HepG2 (cell line): ENCODE measurements around the gene ADAMTS13. TPM values are rescaled to one million over a fixed set of nuclear protein-coding genes. Genes with fewer than 3 reads are reported as not detected.

ENCODE experiments used
- ESRRA ChIP-seq: sonication (generic); formaldehyde crosslinking; IDR thresholded peaks from 2 replicates; pipeline ENCODE4 v1.5.1; 2020; ENCODE audit warnings: mild to moderate bottlenecking, low read depth, missing genetic modification reagents
- MEIS2 ChIP-seq: sonication (generic); formaldehyde crosslinking; IDR thresholded peaks from 2 replicates; pipeline ENCODE4 v1.9.0; 2021; ENCODE audit warnings: mild to moderate bottlenecking, missing genetic modification reagents
- MYC ChIP-seq: sonication (generic); formaldehyde crosslinking; IDR thresholded peaks from 2 replicates; pipeline ENCODE4 v1.9.0; 2021; ENCODE audit warnings: missing genetic modification reagents, borderline replicate concordance
- POLR2AphosphoS2 ChIP-seq: IDR thresholded peaks from 2 replicates; pipeline ENCODE4 v1.6.1; 2011; ENCODE audit warnings: low read depth, low read length, improper control_type of control experiment
- PREB ChIP-seq: sonication (generic); formaldehyde crosslinking; IDR thresholded peaks from 2 replicates; pipeline ENCODE4 v1.4.0; 2020; ENCODE audit warnings: missing genetic modification reagents
- YEATS4 ChIP-seq: sonication (generic); formaldehyde crosslinking; IDR thresholded peaks from 2 replicates; pipeline ENCODE4 v1.4.0; 2020; ENCODE audit warnings: missing genetic modification reagents, borderline replicate concordance
- ZBTB21 ChIP-seq: sonication (generic); formaldehyde crosslinking; IDR thresholded peaks from 2 replicates; pipeline ENCODE4 v1.4.0; 2020; ENCODE audit warnings: missing genetic modification reagents
- ZHX1 ChIP-seq: sonication (generic); formaldehyde crosslinking; IDR thresholded peaks from 2 replicates; pipeline ENCODE4 v1.8.1; 2022; ENCODE audit warnings: low read depth, mild to moderate bottlenecking, missing genetic modification reagents
- ZNF264 ChIP-seq: sonication (generic); formaldehyde crosslinking; IDR thresholded peaks from 2 replicates; pipeline ENCODE4 v1.4.0; 2020; ENCODE audit warnings: missing genetic modification reagents
- ZNF331 ChIP-seq: sonication (generic); formaldehyde crosslinking; IDR thresholded peaks from 2 replicates; pipeline ENCODE4 v1.4.0; 2020; ENCODE audit warnings: missing genetic modification reagents
- polyA plus RNA-seq, 8 experiments: library from polyadenylated mRNA; depleted of rRNA in 3 of 8; stranded (reverse) in 7 of 8; unstranded in 1 of 8; fragments of >200 nt; fragmentation: Illumina TruSeq in 4 of 8; extraction: Trizol in 4 of 8; gene quantifications; 2 replicates each; pipeline versions ENCODE4 v1.2.1 to v1.2.3, GENCODE V29; 2011 to 2016; ENCODE audit warnings: low read depth in 4 of 8, missing spikeins in 1 of 8, mixed read lengths in 1 of 8; ENCODE audit not compliant: insufficient read depth in 1 of 8
- total RNA-seq, 5 experiments: library from RNA; depleted of rRNA; stranded (reverse); fragments of >200 nt; fragmentation: Illumina TruSeq; extraction: Trizol; gene quantifications; 2 replicates each; pipeline ENCODE4 v1.2.3, GENCODE V29; 2016; ENCODE audit warnings: low read depth in 1 of 5
- TF ChIP-seq, protein P1 (sequence below): sonication (generic); formaldehyde crosslinking; IDR thresholded peaks from 2 replicates; pipeline ENCODE4 v1.4.0; 2020; ENCODE audit warnings: mild to moderate bottlenecking, missing genetic modification reagents, borderline replicate concordance
- TF ChIP-seq, protein P2 (sequence below): sonication (generic); formaldehyde crosslinking; IDR thresholded peaks from 2 replicates; pipeline ENCODE4 v1.4.0; 2020; ENCODE audit warnings: missing genetic modification reagents
- TF ChIP-seq, protein P3 (sequence below): sonication (generic); formaldehyde crosslinking; IDR thresholded peaks from 2 replicates; pipeline ENCODE4 v1.5.0; 2020; ENCODE audit warnings: mild to moderate bottlenecking, missing genetic modification reagents

The ADAMTS13 gene
- total and polyA plus RNA-seq, 2 of the 13 experiments (the other 11 are each of a cell fraction or from before 2014, with no cell fraction given): 0.91 to 4.5 TPM

DNA sequence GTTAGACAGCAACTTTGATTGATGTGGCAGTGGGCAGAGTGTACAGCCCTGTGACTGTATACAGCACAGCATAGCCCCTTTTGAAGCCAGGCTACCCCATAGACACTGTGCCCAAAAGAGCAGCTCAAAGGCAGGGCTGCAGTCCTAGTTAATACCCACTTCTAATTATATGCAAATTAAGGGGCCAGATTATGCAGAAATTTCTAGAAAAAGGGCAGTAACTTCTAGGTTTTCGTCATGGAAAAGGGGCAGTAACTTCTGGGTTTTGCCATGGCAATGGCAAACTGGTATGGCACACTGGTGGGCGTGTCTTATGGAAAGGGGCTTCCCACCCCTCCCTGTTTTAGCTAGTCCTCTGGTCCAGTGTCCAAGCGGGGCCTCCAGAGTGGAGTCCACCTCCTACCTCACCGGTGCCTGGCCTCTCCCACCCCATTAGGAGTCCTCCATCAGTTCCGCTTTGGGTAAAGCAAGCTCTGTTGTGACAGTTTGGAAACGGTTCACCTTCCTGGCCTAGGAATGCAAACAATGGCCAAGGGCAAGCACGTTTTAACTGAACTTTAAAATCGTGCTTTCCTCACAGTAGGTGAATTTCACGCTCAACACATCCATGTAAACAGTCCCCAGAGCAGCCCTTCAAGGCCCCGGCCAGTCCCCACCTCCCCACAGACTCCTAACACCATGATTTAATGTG lies 5.6 kb downstream of the ADAMTS13 start (continued):
- TF ChIP-seq, protein P1, sequence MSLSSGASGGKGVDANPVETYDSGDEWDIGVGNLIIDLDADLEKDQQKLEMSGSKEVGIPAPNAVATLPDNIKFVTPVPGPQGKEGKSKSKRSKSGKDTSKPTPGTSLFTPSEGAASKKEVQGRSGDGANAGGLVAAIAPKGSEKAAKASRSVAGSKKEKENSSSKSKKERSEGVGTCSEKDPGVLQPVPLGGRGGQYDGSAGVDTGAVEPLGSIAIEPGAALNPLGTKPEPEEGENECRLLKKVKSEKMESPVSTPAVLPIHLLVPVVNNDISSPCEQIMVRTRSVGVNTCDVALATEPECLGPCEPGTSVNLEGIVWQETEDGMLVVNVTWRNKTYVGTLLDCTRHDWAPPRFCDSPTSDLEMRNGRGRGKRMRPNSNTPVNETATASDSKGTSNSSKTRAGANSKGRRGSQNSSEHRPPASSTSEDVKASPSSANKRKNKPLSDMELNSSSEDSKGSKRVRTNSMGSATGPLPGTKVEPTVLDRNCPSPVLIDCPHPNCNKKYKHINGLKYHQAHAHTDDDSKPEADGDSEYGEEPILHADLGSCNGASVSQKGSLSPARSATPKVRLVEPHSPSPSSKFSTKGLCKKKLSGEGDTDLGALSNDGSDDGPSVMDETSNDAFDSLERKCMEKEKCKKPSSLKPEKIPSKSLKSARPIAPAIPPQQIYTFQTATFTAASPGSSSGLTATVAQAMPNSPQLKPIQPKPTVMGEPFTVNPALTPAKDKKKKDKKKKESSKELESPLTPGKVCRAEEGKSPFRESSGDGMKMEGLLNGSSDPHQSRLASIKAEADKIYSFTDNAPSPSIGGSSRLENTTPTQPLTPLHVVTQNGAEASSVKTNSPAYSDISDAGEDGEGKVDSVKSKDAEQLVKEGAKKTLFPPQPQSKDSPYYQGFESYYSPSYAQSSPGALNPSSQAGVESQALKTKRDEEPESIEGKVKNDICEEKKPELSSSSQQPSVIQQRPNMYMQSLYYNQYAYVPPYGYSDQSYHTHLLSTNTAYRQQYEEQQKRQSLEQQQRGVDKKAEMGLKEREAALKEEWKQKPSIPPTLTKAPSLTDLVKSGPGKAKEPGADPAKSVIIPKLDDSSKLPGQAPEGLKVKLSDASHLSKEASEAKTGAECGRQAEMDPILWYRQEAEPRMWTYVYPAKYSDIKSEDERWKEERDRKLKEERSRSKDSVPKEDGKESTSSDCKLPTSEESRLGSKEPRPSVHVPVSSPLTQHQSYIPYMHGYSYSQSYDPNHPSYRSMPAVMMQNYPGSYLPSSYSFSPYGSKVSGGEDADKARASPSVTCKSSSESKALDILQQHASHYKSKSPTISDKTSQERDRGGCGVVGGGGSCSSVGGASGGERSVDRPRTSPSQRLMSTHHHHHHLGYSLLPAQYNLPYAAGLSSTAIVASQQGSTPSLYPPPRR (CRISPR knock-in tag): 0 out of 2 replicates have a peak, but pooled peaks have one; percentile 15
- TF ChIP-seq ZBTB21 (CRISPR knock-in tag) (no peak), ZNF331 (peak; percentile 22; the same call in 1 of the 2 replicates), MEIS2 (CRISPR knock-in tag) (0 out of 2 replicates have a peak, but pooled peaks have one; percentile 31), ZHX1 (CRISPR knock-in tag) (0 out of 2 replicates have a peak, but pooled peaks have one; percentile 44), MYC (CRISPR knock-in tag) (peak; percentile 46; the same call in 1 of the 2 replicates), ESRRA (CRISPR knock-in tag) (peak; percentile 33; the same call in 1 of the 2 replicates), PREB (no peak), ZNF264 (CRISPR knock-in tag) (0 out of 2 replicates have a peak, but pooled peaks have one; percentile 34), YEATS4 (peak; percentile 22; the same call in 1 of the 2 replicates), POLR2AphosphoS2 (no peak)
- TF ChIP-seq, protein P2, sequence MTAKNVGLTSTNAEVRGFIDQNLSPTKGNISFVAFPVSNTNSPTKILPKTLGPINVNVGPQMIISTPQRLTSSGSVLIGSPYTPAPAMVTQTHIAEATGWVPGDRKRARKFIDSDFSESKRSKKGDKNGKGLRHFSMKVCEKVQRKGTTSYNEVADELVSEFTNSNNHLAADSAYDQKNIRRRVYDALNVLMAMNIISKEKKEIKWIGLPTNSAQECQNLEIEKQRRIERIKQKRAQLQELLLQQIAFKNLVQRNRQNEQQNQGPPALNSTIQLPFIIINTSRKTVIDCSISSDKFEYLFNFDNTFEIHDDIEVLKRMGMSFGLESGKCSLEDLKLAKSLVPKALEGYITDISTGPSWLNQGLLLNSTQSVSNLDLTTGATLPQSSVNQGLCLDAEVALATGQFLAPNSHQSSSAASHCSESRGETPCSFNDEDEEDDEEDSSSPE (CRISPR knock-in tag): 0 out of 2 replicates have a peak, but pooled peaks have one; percentile 20
- TF ChIP-seq, protein P3, sequence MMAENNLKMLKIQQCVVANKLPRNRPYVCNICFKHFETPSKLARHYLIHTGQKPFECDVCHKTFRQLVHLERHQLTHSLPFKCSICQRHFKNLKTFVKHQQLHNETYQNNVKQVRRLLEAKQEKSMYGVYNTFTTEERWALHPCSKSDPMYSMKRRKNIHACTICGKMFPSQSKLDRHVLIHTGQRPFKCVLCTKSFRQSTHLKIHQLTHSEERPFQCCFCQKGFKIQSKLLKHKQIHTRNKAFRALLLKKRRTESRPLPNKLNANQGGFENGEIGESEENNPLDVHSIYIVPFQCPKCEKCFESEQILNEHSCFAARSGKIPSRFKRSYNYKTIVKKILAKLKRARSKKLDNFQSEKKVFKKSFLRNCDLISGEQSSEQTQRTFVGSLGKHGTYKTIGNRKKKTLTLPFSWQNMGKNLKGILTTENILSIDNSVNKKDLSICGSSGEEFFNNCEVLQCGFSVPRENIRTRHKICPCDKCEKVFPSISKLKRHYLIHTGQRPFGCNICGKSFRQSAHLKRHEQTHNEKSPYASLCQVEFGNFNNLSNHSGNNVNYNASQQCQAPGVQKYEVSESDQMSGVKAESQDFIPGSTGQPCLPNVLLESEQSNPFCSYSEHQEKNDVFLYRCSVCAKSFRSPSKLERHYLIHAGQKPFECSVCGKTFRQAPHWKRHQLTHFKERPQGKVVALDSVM (CRISPR knock-in tag): peak; percentile 92
